ENCODE data around the gene ALG5.

ALG5 gene

DNA sequence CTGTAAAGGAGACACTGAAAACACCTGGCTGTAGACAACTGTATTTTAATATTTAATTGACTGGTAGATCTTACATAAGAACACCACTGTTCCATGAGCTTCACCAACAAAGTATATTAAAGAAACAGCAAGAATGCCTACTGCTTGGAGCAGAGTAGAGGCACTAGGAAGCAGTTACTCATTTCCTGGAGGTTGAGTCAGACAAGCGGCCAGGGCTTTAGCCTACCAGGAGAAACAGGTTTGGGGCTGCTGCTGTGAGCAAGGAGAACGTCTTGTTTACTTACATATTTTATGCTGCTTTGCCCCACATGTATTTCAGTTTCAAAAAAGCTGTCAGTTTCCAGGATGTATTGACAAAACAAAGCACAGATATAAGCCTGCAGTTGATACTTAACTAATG, 33.4 kb downstream of the ALG5 start:
- peak; percentile 97 for ATAC-seq

DNA sequence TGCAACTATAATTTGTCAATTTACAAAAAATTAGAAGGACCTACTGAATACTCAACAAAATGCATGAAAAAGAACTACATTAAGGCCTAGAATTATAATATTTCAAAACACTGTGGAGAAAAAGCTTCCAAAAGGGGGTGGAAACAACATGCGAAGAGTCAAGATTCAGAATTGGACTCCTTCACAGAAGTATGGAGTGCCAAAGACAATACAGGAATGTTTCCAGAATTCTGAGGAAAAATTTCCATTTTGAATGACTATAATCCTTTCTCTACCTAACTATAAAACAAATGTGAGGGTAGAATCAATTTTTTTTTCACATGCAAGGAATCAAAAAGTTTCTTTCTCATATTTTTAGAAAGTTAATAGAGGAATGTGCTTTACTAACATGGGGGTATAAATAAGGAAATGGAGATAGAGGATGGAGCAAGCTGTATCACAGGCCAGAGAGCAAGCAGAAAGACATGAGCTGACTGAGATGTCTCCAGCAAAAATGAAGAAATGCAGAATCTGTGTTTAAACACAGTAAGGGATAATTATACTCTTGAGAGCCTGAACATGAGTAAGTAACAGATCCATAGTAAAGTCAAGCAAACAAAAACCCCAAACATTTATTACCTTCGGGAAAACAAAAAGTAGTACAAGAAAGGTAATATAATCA, 39.6 kb downstream of the ALG5 start:
- ATAC-seq, result no peak
- TF ChIP-seq, protein P1, sequence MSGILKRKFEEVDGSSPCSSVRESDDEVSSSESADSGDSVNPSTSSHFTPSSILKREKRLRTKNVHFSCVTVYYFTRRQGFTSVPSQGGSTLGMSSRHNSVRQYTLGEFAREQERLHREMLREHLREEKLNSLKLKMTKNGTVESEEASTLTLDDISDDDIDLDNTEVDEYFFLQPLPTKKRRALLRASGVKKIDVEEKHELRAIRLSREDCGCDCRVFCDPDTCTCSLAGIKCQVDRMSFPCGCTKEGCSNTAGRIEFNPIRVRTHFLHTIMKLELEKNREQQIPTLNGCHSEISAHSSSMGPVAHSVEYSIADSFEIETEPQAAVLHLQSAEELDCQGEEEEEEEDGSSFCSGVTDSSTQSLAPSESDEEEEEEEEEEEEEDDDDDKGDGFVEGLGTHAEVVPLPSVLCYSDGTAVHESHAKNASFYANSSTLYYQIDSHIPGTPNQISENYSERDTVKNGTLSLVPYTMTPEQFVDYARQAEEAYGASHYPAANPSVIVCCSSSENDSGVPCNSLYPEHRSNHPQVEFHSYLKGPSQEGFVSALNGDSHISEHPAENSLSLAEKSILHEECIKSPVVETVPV (CRISPR knock-in tag; IDR thresholded peaks at IDR 0.05), result no peak
- TF ChIP-seq, protein P2, sequence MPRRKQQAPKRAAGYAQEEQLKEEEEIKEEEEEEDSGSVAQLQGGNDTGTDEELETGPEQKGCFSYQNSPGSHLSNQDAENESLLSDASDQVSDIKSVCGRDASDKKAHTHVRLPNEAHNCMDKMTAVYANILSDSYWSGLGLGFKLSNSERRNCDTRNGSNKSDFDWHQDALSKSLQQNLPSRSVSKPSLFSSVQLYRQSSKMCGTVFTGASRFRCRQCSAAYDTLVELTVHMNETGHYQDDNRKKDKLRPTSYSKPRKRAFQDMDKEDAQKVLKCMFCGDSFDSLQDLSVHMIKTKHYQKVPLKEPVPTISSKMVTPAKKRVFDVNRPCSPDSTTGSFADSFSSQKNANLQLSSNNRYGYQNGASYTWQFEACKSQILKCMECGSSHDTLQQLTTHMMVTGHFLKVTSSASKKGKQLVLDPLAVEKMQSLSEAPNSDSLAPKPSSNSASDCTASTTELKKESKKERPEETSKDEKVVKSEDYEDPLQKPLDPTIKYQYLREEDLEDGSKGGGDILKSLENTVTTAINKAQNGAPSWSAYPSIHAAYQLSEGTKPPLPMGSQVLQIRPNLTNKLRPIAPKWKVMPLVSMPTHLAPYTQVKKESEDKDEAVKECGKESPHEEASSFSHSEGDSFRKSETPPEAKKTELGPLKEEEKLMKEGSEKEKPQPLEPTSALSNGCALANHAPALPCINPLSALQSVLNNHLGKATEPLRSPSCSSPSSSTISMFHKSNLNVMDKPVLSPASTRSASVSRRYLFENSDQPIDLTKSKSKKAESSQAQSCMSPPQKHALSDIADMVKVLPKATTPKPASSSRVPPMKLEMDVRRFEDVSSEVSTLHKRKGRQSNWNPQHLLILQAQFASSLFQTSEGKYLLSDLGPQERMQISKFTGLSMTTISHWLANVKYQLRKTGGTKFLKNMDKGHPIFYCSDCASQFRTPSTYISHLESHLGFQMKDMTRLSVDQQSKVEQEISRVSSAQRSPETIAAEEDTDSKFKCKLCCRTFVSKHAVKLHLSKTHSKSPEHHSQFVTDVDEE (CRISPR knock-in tag; IDR thresholded peaks at IDR 0.05), result no peak
- TF ChIP-seq PPARA (CRISPR knock-in tag; IDR thresholded peaks at IDR 0.05; ENCODE audit: borderline replicate concordance), result no peak
- no peak for TF ChIP-seq ZNF8 (CRISPR knock-in tag; IDR thresholded peaks at IDR 0.05)
- no peak for TF ChIP-seq CSDC2 (CRISPR knock-in tag; IDR thresholded peaks at IDR 0.05)
- TF ChIP-seq, protein P3, sequence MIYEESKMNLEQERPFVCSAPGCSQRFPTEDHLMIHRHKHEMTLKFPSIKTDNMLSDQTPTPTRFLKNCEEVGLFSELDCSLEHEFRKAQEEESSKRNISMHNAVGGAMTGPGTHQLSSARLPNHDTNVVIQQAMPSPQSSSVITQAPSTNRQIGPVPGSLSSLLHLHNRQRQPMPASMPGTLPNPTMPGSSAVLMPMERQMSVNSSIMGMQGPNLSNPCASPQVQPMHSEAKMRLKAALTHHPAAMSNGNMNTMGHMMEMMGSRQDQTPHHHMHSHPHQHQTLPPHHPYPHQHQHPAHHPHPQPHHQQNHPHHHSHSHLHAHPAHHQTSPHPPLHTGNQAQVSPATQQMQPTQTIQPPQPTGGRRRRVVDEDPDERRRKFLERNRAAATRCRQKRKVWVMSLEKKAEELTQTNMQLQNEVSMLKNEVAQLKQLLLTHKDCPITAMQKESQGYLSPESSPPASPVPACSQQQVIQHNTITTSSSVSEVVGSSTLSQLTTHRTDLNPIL (CRISPR knock-in tag; IDR thresholded peaks at IDR 0.05; ENCODE audit: low read depth), result no peak
- TF ChIP-seq ZFP3 (CRISPR knock-in tag; IDR thresholded peaks at IDR 0.05), result no peak
- TF ChIP-seq, protein P4, sequence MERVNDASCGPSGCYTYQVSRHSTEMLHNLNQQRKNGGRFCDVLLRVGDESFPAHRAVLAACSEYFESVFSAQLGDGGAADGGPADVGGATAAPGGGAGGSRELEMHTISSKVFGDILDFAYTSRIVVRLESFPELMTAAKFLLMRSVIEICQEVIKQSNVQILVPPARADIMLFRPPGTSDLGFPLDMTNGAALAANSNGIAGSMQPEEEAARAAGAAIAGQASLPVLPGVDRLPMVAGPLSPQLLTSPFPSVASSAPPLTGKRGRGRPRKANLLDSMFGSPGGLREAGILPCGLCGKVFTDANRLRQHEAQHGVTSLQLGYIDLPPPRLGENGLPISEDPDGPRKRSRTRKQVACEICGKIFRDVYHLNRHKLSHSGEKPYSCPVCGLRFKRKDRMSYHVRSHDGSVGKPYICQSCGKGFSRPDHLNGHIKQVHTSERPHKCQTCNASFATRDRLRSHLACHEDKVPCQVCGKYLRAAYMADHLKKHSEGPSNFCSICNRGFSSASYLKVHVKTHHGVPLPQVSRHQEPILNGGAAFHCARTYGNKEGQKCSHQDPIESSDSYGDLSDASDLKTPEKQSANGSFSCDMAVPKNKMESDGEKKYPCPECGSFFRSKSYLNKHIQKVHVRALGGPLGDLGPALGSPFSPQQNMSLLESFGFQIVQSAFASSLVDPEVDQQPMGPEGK (CRISPR knock-in tag; IDR thresholded peaks at IDR 0.05; ENCODE audit: borderline replicate concordance), result no peak
- no peak for TF ChIP-seq RARB (CRISPR knock-in tag; IDR thresholded peaks at IDR 0.05)
- TF ChIP-seq, protein P5, sequence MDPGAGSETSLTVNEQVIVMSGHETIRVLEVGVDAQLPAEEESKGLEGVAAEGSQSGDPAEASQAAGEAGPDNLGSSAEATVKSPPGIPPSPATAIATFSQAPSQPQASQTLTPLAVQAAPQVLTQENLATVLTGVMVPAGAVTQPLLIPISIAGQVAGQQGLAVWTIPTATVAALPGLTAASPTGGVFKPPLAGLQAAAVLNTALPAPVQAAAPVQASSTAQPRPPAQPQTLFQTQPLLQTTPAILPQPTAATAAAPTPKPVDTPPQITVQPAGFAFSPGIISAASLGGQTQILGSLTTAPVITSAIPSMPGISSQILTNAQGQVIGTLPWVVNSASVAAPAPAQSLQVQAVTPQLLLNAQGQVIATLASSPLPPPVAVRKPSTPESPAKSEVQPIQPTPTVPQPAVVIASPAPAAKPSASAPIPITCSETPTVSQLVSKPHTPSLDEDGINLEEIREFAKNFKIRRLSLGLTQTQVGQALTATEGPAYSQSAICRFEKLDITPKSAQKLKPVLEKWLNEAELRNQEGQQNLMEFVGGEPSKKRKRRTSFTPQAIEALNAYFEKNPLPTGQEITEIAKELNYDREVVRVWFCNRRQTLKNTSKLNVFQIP (CRISPR knock-in tag; IDR thresholded peaks at IDR 0.05; ENCODE audit: borderline replicate concordance, low read depth), result no peak
- TF ChIP-seq ESRRG (CRISPR knock-in tag; IDR thresholded peaks at IDR 0.05), result no peak

More for the DNA sequence above, 33.4 kb downstream of the ALG5 start:
- TF ChIP-seq PPARA (CRISPR knock-in tag; IDR thresholded peaks at IDR 0.05; ENCODE audit: borderline replicate concordance) (no peak), ZFP3 (CRISPR knock-in tag; IDR thresholded peaks at IDR 0.05) (0 out of 2 replicates have a peak, but pooled peaks have one; percentile 44)

DNA sequence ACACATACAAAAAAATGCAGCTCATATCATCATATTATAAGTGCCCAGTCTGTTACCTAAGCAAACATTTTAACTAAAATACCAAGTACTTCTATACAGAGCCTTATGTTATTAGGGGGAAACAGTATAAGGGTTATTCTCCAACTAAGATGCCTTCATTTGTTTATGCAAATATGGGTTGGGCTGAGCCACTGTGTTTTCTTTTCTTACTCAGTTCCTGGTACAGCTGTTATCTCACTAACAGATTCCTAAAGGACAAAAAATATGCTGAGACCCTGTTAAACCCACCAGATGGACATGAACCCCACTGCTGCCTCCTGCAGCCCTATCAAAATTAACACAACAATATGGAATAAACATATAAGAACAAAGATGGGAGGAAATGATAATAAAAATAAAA, 44.6 kb downstream of the ALG5 start:
- ATAC-seq, result no peak
- TF ChIP-seq OSR1 (CRISPR knock-in tag; IDR thresholded peaks at IDR 0.05) (no peak), ZC3H10 (CRISPR knock-in tag; IDR thresholded peaks at IDR 0.05) (no peak), CSDC2 (CRISPR knock-in tag; IDR thresholded peaks at IDR 0.05) (no peak), SNAI2 (CRISPR knock-in tag; IDR thresholded peaks at IDR 0.05) (no peak), ISL1 (CRISPR knock-in tag; IDR thresholded peaks at IDR 0.05) (no peak), ZFP3 (CRISPR knock-in tag; IDR thresholded peaks at IDR 0.05) (no peak), ZFP30 (CRISPR knock-in tag; IDR thresholded peaks at IDR 0.05) (no peak), ESRRG (CRISPR knock-in tag; IDR thresholded peaks at IDR 0.05) (no peak), TOX (CRISPR knock-in tag; IDR thresholded peaks at IDR 0.05; ENCODE audit: borderline replicate concordance) (no peak), RARB (CRISPR knock-in tag; IDR thresholded peaks at IDR 0.05) (no peak), ARNTL (CRISPR knock-in tag; IDR thresholded peaks at IDR 0.05; ENCODE audit: borderline replicate concordance, low read depth) (no peak), ZNF565 (CRISPR knock-in tag; conservative IDR thresholded peaks at IDR 0.05; ENCODE audit: low read depth) (no peak)
- TF ChIP-seq, protein P4 (CRISPR knock-in tag; IDR thresholded peaks at IDR 0.05; ENCODE audit: borderline replicate concordance), result no peak
- TF ChIP-seq, protein P3 (CRISPR knock-in tag; IDR thresholded peaks at IDR 0.05; ENCODE audit: low read depth), result no peak
- TF ChIP-seq, protein P5 (CRISPR knock-in tag; IDR thresholded peaks at IDR 0.05; ENCODE audit: borderline replicate concordance, low read depth), result no peak

All from SK-N-SH treated with all-trans-retinoic acid at 6 μM for 48 hours (cell line).